ENCODE measurements around the gene CABLES1. TPM values are rescaled to one million over a fixed set of nuclear protein-coding genes. Genes with fewer than 3 reads are reported as not detected.

CABLES1 gene
- total and polyA plus RNA-seq, 2 of the 8 experiments (the other 6 are each of a cell fraction or from before 2014, with no cell fraction given) = 9.2 to 26.4 TPM

GRCh38 chr18:23213200-23213599 lies 77.9 kb downstream of the CABLES1 start:
- no peak overlapping the region for H4K8ac ChIP-seq (ENCODE audit: extremely low read depth, insufficient read depth, low read length)
- H3K4me1 ChIP-seq (replicated peaks in 1 of 4; ENCODE audit: control insufficient read depth in 3 of 4, insufficient read depth in 4 of 4, low read length in 3 of 4) = no peaks in the 10 kb centered on the region
- no peak overlapping the region for H3K56ac ChIP-seq (replicated peaks; ENCODE audit: insufficient read length, low read depth, low read length)
- H2AFZ ChIP-seq (ENCODE audit: low read length) = no peak overlapping the region
- no peak overlapping the region for H4K91ac ChIP-seq (replicated peaks; ENCODE audit: insufficient read length, low read length)
- H2AK5ac ChIP-seq (ENCODE audit: low read depth, low read length) = no peak overlapping the region
- H2BK12ac ChIP-seq (ENCODE audit: low read depth, low read length) = no peak overlapping the region
- H3K27ac ChIP-seq (ENCODE audit: low read depth, low read length) = no peak overlapping the region
- no peak for TF ChIP-seq PHF8 (conservative IDR thresholded peaks at IDR 0.05; ENCODE audit: low read depth, low read length)
- TF ChIP-seq CREB1 (IDR thresholded peaks at IDR 0.05) = no peak
- TF ChIP-seq CBX8 (IDR thresholded peaks at IDR 0.05; ENCODE audit: borderline replicate concordance, low read depth, low read length) = no peak
- no peak for TF ChIP-seq JUN (IDR thresholded peaks at IDR 0.05; ENCODE audit: low read depth, low read length)
- no peak for TF ChIP-seq SP4 (IDR thresholded peaks at IDR 0.05; ENCODE audit: low read length)
- no peak for TF ChIP-seq SAP30 (IDR thresholded peaks at IDR 0.05; ENCODE audit: insufficient read depth, insufficient replicate concordance, low read length)
- TF ChIP-seq SP1 (IDR thresholded peaks at IDR 0.05; ENCODE audit: low read depth, low read length) = no peak
- no peak for TF ChIP-seq POLR2A (IDR thresholded peaks at IDR 0.05; ENCODE audit: control extremely low read depth in 1 of 2, low read depth in 2 of 2, low read length in 2 of 2)
- TF ChIP-seq CHD1 (IDR thresholded peaks at IDR 0.05; ENCODE audit: low read depth, low read length) = no peak
- no peak for TF ChIP-seq CBX5 (IDR thresholded peaks at IDR 0.05; ENCODE audit: low read depth, low read length)
- no peak for TF ChIP-seq KDM4A (IDR thresholded peaks at IDR 0.05; ENCODE audit: low read depth, low read length, severe bottlenecking)
- no peak for TF ChIP-seq KDM5A (IDR thresholded peaks at IDR 0.05; ENCODE audit: low read length)
- no peak for TF ChIP-seq HDAC2 (IDR thresholded peaks at IDR 0.05; ENCODE audit: borderline replicate concordance in 1 of 2, low read depth in 2 of 2, low read length in 2 of 2)
- no peak for TF ChIP-seq HDAC6 (IDR thresholded peaks at IDR 0.05; ENCODE audit: low read depth, low read length)
- no peak for TF ChIP-seq RFX5 (IDR thresholded peaks at IDR 0.05; ENCODE audit: borderline replicate concordance, low read depth, low read length)
- no peak overlapping the region for H3K14ac ChIP-seq (ENCODE audit: insufficient read length)
- no peak overlapping the region for H3K18ac ChIP-seq (ENCODE audit: extremely low read depth, low read length)
- no peaks in the 10 kb centered on the region; a peak in 1 of 4 replicates for H3K9me3 ChIP-seq (ENCODE audit: insufficient read depth in 2 of 2, low read depth in 1 of 2, low read length in 1 of 2)
- no peak overlapping the region for H2BK20ac ChIP-seq (ENCODE audit: low read length)
- H3K79me2 ChIP-seq (ENCODE audit: control insufficient read depth in 1 of 2, insufficient read depth in 2 of 2, low read length in 2 of 2) = no peaks in the 10 kb centered on the region
- H4K20me1 ChIP-seq (replicated peaks in 1 of 2; ENCODE audit: control insufficient read depth in 1 of 2, insufficient read depth in 2 of 2, low read length in 2 of 2) = peaks cover 2% of the 10 kb centered on the region in 2 experiments
- H4K5ac ChIP-seq (ENCODE audit: insufficient read length, low read depth, low read length) = no peak overlapping the region
- H2BK15ac ChIP-seq (ENCODE audit: low read length) = no peak overlapping the region
- H3K4ac ChIP-seq (replicated peaks; ENCODE audit: insufficient read length, low read depth, low read length) = no peak overlapping the region
- no peak overlapping the region for H3K9ac ChIP-seq (replicated peaks in 1 of 4; ENCODE audit: extremely low read depth in 1 of 4, low read depth in 3 of 4, low read length in 3 of 4)
- H3K4me2 ChIP-seq (ENCODE audit: insufficient read depth in 1 of 2, low read depth in 2 of 2, low read length in 2 of 2) = no peak overlapping the region
- no peak for FAIRE-seq
- ChIA-PET CTCF (ENCODE audit: partially characterized antibody) (interaction anchor here (1.3 to 7.9 kb wide), 5 partner anchors 10 to 83 kb away, joined by 3 to 59 read pairs (median 5); no protein-coding TSS in a partner anchor), POLR2A (ENCODE audit: partially characterized antibody) (interaction anchor here (0.7 to 1.4 kb wide), 3 partner anchors 9 to 24 kb away, joined by 3 to 5 read pairs (median 4); no protein-coding TSS in a partner anchor)
- peaks cover 0 to 36% (median 13%) of the 10 kb centered on the region in 4 experiments; a peak in 6 of 8 replicates for H3K36me3 ChIP-seq (ENCODE audit: control insufficient read depth in 2 of 4, insufficient read depth in 4 of 4, low read length in 3 of 4)
- H3K79me1 ChIP-seq (ENCODE audit: low read depth, low read length) = peaks cover 8% of the 10 kb centered on the region; the same call in 1 of the 2 replicates
- H3K27me3 ChIP-seq (replicated peaks in 1 of 4; ENCODE audit: control insufficient read depth in 3 of 4, extremely low read depth in 1 of 4, insufficient read depth in 3 of 4, low read length in 3 of 4) = no peaks in the 10 kb centered on the region
- no peak overlapping the region for H3K23ac ChIP-seq (ENCODE audit: insufficient read length)
- no peaks in the 10 kb centered on the region; the same call in 1 of the 2 replicates for H3K23me2 ChIP-seq (ENCODE audit: low read depth, low read length)
- H2BK5ac ChIP-seq (ENCODE audit: low read depth, low read length) = no peak overlapping the region
- H3K4me3 ChIP-seq (ENCODE audit: extremely low read depth in 1 of 4, insufficient read depth in 2 of 4, low read depth in 3 of 4, low read length in 4 of 4) = no peak overlapping the region
- no peak for DNase-seq (ENCODE audit: low read depth in 1 of 2, low spot score in 2 of 2)
- no peak overlapping the region for H2BK120ac ChIP-seq (replicated peaks; ENCODE audit: low read depth, low read length)
